HG02970 (cell line): ENCODE data around the gene GLS.
"Not testable (repeated sequence)": the region's sequence is repeated elsewhere in the genome, so short reads cannot be mapped to it uniquely, and the experiment has no call there.

ENCODE experiments used
- ATAC-seq: cut with Tn5 transposase; IDR thresholded peaks from one replicate; pipeline ENCODE4 v1.9.1; 2021; ENCODE audit warnings: mild to moderate bottlenecking, moderate library complexity, moderate number of reproducible peaks; ENCODE audit not compliant: unreplicated experiment, low FRiP score

The GLS gene

DNA sequence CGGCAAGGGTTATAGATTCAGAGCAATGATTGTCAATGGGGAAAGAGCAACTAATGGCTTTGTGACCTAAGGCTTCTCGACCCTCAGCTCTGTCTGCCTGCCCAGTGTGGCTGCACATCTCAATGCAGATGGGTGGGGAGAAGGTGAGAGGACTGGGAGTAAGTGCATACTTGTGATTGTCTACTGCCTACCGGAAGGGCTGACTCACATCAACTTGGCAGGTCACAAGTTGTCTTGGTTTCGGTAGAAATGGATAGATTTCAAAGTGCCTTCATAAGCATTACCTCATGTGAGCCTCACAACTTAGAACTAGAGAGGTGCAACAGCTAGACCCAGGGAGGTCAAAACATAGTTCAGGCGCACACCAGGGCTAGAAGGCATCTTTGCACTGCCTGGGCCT lies 104.0 kb downstream of the GLS start:
- no peak for ATAC-seq

- ATAC-seq, result no peak
Observed at GRCh38 chr2:190986221-190986953, 105.8 kb downstream of the GLS start.

- no peak for ATAC-seq
Observed at GRCh38 chr2:190987116-190987515, 106.5 kb downstream of the GLS start.

DNA sequence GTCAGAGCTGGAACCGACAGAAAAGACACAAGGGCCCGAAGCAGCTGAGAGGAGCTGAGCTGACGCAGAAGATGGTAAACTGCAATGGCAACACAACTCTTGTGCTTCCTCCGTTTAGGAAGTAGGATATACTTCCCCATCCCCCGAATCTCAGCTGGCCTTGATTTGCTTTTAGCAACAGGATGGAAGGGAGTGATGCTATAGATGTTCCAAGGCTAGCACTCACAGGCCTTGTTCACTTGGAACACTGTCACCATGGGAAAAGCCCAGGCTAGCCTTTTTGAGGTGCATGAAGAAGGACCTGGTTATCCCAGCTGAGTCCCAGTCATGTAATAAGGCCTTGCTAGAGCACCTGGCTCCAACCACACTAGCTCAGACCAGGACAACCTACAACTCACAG lies 107.3 kb downstream of the GLS start:
- no peak for ATAC-seq

- no peak for ATAC-seq
Observed at GRCh38 chr2:190988910-190989309, 108.3 kb downstream of the GLS start.

- no peak for ATAC-seq
Observed at GRCh38 chr2:190990132-190990531, 109.5 kb downstream of the GLS start.

GRCh38 chr2:190993292-190993643 lies 112.6 kb downstream of the GLS start:
- ATAC-seq, result no peak

DNA sequence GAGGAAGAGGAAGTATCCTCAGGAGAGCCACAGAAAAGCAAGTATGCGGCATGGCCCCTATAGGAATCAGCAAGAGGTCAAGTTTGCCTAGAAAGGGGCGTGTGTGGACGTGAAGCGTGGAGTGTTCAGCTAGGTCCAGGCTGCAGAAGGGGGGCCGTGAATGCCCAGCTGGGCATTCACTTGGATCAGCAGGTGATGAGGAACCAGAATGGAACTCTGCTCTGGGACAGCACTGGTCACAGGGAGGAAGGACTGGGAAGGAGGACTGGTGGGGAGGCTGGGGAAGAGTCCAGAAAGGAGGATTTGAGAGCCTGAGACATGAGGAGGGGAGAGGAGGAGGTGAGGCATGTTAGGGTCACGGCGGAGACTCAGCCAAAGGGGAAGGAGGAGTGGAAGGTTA lies 113.5 kb downstream of the GLS start:
- no peak for ATAC-seq

DNA sequence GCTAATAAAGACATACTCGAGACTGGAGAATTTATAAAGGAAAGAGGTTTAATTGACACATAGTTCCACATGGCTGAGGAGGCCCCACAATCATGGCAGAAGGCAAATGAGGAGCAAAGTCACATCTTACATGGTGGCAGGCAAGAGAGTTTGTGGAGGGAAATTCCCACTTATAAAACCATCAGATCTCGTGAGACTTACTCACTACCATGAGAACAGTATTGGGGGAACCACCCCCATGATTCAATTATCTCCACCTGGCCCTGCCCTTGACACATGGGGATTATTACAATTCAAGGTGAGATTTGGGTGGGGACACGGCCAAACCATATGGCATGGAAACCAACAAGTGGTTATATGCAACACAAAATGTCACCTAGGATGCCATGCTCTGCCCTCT lies 114.7 kb downstream of the GLS start:
- ATAC-seq, result not testable (repeated sequence)

DNA sequence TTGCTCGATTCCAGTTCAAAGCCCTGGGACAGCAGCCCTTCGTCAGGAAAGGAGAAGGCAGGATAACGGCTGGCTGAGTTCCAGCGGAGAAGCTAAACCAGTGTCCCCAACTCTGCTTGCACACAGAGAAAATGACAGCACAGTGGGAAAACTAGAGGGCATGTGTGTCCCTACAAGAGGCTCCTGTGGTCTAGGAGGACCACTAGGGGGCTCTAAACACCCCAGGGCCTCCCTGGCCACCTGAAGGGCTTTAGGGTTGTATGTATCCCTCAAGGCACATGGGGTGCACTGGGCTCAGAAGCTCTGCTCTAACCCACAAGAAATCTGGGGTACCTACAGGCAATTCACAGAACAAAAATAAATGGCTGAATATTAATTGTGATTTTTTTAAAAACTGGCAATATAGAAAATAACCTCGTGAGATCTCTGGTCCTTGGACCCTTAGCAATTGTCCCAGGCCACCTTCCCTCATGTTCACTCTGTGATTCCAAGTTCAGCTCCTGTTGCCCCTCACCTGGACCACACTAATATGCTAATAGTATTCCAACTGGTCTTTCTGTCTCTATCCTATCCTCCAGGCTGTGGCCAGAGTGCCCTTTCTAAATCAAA lies 115.8 kb downstream of the GLS start:
- no peak for ATAC-seq

GRCh38 chr2:190996947-190997346 lies 116.3 kb downstream of the GLS start:
- ATAC-seq, result no peak

GRCh38 chr2:190997526-190998113 lies 117.0 kb downstream of the GLS start:
- ATAC-seq, result no peak

DNA sequence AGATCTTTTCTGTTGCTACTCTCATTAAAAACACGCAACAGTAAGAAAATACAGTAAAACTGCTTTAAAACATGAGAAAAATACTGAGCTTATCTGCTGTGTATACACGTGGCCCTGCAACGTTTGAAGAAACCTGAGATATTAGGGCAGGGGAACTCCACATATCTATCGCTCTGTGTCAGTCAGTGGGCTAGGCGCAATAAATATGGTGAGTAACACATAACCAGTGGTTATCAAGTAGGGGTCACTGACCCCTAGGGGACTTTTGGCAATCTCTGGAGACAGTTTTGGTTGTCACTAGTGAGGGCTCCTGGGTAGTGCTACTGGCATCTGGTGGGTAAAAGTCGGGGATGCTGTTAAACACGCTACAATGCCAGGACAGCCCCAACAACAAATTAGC lies 118.4 kb downstream of the GLS start:
- ATAC-seq, result no peak

DNA sequence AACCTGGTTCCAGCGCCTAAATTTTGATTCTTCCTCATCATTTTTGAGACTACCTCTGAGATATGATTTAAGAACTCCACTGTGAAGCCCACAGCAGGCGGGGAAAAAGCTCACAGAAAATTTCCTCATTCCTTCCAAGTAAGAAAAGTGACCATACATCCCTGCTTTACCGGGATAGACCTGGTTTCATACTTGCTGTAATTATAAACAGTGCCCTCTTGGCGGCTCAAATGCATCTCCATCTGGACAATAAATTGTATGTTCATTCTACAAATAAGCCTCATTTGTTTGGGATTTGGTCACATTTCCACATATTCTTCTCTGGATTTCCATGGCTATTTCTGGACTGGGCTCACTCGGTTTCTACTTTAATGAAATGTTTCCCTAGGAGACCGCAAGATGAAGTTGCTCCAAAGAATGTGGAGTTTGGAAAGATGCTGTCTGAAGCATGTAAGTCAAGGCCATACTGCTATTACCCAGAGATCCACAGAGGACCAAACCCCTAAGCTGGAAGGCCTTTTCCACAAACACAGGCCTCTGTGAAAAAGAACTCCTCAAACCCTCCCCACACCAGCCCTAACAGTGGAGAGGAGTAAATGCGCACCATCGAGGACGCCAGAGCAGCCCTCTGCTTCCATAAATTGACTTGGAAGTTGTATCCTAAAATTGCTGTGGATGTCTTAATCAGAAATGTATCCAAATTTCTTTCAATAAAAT lies 119.5 kb downstream of the GLS start:
- no peak for ATAC-seq

DNA sequence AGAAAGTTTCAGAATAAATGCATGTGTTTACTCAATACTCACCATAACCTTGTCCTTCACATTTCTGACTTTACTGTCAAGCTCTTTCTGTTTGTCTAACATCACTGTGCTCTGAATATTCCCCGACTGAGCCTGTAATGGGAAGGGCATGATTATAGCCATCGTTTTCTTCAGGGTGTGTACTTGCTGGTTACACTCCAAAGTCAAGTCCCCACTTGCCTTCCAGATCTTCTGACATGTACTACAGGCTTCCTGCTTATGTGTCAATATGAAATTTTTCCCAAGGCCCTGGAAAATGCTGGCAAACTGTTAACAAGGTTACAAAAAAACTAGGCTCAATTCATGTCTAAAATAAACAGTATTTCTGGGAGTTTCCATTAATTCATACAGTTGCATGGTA lies 120.4 kb downstream of the GLS start:
- ATAC-seq, result no peak

- no peak for ATAC-seq
Observed at GRCh38 chr2:191001624-191002023, 121.0 kb downstream of the GLS start.

DNA sequence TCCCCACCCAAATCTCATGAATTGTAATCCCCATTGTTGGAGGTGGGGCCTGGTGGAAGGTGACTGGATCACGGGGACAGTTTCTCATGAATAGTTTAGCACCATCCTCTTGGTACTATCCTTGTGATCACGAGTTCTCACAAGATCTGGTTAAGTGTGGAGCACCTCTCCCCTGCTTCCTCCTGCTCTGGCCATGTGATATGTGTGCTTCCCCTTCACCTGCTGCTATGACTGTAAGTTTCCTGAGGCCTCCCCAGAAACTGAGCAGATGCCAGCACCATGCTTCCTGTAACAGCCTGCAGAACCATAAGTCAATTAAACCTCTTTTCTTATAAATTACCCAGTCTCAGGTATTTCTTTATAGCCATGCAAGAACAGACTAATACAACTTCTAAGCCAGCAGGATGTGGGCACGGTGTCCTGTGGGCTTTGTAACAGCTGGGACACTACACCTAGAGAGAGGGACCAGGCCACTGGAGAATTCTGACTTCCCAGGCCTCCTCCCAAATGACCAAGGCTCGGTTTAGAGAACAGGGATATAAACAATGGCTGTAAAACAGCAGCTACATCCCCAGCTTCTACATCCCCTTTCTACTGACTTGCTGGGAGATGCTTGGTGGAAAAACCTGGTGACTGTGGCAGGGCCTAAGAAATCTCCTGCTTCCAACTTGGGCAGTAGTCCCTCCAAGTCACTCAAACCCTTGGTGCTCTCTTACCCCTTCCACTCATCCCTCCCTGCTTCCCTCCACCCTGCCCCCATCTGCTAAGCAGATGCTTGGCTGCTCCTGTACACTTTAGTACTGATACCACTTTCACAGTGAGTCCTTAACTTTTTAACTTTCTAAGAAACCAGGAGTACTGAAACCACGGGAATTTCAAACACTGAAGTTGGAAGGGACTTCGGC lies 123.0 kb downstream of the GLS start:
- no peak for ATAC-seq

GRCh38 chr2:191006297-191006696 lies 125.7 kb downstream of the GLS start:
- ATAC-seq, result no peak

GRCh38 chr2:191006997-191007783 lies 126.6 kb downstream of the GLS start:
- no peak for ATAC-seq

DNA sequence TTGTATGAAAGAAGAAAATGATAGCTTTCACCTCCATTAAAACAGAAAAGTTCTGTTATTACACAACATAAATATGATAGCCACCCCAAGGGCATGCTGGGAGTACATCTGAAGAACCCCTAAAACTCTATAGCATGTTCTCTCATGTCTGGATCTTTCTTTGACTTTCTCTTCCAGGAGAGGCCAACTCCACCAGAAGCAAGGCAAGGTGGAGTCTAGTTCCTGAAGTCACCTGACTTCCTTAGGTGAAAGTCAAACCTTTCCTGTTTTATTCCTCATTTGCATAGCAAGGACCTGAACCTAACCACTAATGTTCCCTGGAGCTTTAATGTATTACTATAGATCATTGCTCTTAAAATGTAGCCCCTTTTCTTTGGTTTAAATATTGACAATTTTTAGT lies 127.7 kb downstream of the GLS start:
- no peak for ATAC-seq
